ENCODE results near the gene FAM187B. TPM values are rescaled to one million over a fixed set of nuclear protein-coding genes. Genes with fewer than 3 reads are reported as not detected.
A peak's percentile ranks its signal among the peaks of the same experiment; 100 is the strongest.

The FAM187B gene
- total RNA-seq, 1 donor from 2014 or later, result not detected

DNA sequence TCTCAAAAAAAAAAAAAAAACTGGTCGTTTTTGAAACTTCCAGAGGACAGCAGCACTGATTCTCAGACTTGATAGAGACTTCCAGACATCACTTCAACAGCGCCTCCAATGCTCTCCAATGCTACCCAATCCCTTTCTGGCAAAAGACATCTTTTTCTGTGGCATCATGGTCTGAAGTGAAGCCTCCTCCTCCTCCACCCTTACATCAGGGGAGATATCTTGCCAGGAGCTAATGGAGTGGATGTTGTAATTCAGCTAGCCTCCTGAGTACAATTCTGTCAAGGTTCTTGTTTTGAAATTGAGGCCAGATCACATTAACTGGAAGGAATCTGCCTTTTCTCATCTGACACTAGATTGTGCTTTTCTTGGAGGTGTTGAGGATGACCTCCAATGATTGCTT, 49.8 kb downstream of the FAM187B start:
- DNase-seq, result peak; percentile 15

DNA sequence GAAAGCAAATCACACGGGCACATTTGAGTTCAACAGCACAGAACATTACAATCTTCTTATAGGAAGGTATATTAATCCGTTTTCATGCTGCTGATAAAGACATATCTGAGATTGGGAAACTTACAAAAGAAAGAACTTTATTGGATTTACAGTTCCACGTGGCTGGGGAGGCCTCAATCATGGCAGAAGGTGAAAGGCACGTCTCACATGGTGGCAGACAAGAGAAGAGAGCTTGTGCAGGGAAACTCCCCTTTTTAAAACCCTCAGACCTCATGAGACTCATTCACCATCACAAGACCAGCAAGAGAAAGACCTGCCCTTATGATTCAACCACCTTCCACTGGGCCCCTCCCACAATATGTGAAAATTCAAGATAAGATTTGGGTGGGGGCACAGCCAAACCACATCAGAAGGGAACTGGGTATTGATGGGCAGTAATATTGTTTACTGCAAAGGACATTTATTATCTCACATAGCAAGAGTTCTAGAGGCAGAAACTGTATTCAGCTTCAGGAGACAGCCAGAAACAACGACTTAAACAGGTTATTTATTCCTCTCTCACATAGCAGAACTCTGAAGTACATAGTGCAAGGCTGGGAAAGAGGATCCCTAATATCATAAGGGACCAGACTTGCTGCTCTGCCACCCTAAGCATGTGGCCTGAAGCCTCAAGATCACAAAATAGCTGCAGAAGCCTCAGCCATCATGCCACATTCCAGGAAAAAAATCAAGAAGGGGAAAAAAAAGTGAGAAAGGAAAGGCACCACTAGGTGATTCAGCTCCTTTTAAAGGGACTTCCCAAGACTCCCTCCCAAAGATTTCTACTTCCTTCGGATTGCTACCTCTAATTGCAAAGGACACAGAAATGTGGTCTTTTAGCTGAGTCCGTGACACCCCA, 50.9 kb downstream of the FAM187B start:
- no peak for DNase-seq

DNA sequence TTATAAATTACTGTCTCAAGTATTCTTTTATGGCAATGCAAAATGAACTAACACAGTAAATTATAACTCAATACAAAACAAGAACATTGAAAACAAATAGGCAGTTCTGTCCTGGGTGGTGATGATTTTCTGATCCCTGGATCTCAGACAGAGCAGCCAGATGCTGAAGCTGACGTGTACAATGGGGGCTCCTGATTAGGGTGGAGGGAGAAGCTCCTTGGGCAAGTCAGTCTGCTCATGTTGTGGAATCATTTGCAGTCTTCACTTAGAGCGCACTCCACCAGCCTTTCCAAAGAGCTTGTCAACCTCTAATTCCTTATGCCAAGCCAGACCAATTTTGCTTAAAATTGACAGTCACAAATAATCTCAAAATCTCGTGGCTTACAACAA, 52.4 kb downstream of the FAM187B start:
- no peak for DNase-seq

Other genes starting within 250 kb of the FAM187B start
- 32.7 TPM for gene GRAMD1A, start 228.4 kb downstream of the FAM187B start, total RNA-seq
- 1.4 TPM for gene SCN1B, start 198.3 kb downstream of the FAM187B start, total RNA-seq
- 0.69 TPM for gene HPN, start 187.0 kb downstream of the FAM187B start, total RNA-seq
- gene FXYD3, start 112.9 kb downstream of the FAM187B start, total RNA-seq, result 75.0 TPM
- 5.7 TPM for gene LGI4, start 93.7 kb downstream of the FAM187B start, total RNA-seq
- gene FXYD1, start 89.9 kb downstream of the FAM187B start, total RNA-seq, result 17.4 TPM
- gene FXYD7, start 85.5 kb downstream of the FAM187B start, total RNA-seq, result 0.59 TPM
- gene FXYD5, start 74.0 kb downstream of the FAM187B start, total RNA-seq, result 10.7 TPM
- gene LSR, start 20.3 kb upstream of the FAM187B start, total RNA-seq, result 10.5 TPM
- gene USF2, start 40.2 kb upstream of the FAM187B start, total RNA-seq, result 37.0 TPM
- gene HAMP, start 53.8 kb upstream of the FAM187B start, total RNA-seq, result not detected
- 0.69 TPM for gene MAG, start 63.4 kb upstream of the FAM187B start, total RNA-seq
- 0.99 TPM for gene CD22, start 100.4 kb upstream of the FAM187B start, total RNA-seq
- gene FFAR1, start 119.2 kb upstream of the FAM187B start, total RNA-seq, result not detected
- 0.10 TPM for gene FFAR3, start 129.7 kb upstream of the FAM187B start, total RNA-seq
- gene GPR42, start 142.3 kb upstream of the FAM187B start, total RNA-seq, result not detected
- gene FFAR2, start 219.5 kb upstream of the FAM187B start, total RNA-seq, result 0.99 TPM

Measured in skin of body (tissue), 2 donors.